H1 (cell line): ENCODE measurements around the gene ADAMTS20. TPM values are rescaled to one million over a fixed set of nuclear protein-coding genes. Genes with fewer than 3 reads are reported as not detected.

Experiments used
- CBX5 ChIP-seq: fragments of 300-800, 300-1000 bp; sonication (generic); IDR thresholded peaks from 2 replicates; pipeline ENCODE4 v1.7.1; 2016; ENCODE audit warnings: antibody characterized with exemption, low read length, low read depth
- MAX ChIP-seq: IDR thresholded peaks from 2 replicates; pipeline ENCODE4 v1.6.1; 2012; ENCODE audit warnings: inconsistent platforms
- SUZ12 ChIP-seq: fragments of 200-600 bp; sonication (generic); IDR thresholded peaks from 2 replicates; pipeline ENCODE4 v1.6.1; 2012; ENCODE audit warnings: mild to moderate bottlenecking, inconsistent platforms, low read length, moderate library complexity, mixed read lengths
- TEAD4 ChIP-seq: IDR thresholded peaks from 2 replicates; pipeline ENCODE4 v1.6.1; 2012; ENCODE audit warnings: low read depth, low read length, inconsistent platforms, mixed read lengths
- polyA plus RNA-seq, 7 experiments: library from polyadenylated mRNA; depleted of rRNA in 3 of 7; stranded (reverse) in 5 of 7; unstranded in 2 of 7; fragments of >200 nt in 5 of 7; fragments of 200-250 nt in 2 of 7; gene quantifications; 1 replicate in 5 of 7; 2 replicates in 1 of 7; 4 replicates in 1 of 7; pipeline versions ENCODE4 v1.2.1 to v1.2.3, GENCODE V29; 2011 to 2013; ENCODE audit warnings: missing spikeins in 2 of 7, mixed read lengths in 2 of 7
- total RNA-seq: library from RNA; stranded (reverse); fragmentation: NEBNext Ultra II Directional; extraction: Animal tissue kit (Norgen Biotek cat#: 25700); gene quantifications from 2 replicates; pipeline ENCODE4 v1.2.1, GENCODE V29; 2021

Gene ADAMTS20
- total and polyA plus RNA-seq, 2 of the 8 experiments (the other 6 are each of a cell fraction or from before 2014, with no cell fraction given), result 2.9 to 5.1 TPM

GRCh38 chr12:43308776-43309175 lies 243.2 kb downstream of the ADAMTS20 start (continued):
- TF ChIP-seq TEAD4 (no peak), CBX5 (no peak), MAX (no peak), SUZ12 (no peak)
